HCT116 (cell line): Measurements from ENCODE around the gene ADAMTS14. TPM values are rescaled to one million over a fixed set of nuclear protein-coding genes. Genes with fewer than 3 reads are reported as not detected.

Source experiments
- ATAC-seq: fragments of 200-7000 bp; cut with Tn5 transposase; 2 replicates; pipeline ENCODE4 v1.9.1; 2020; ENCODE audit warnings: mild to moderate bottlenecking, moderate library complexity
- BruUV-seq: library from RNA; stranded (reverse); fragments of 400-500 nt; replicated peaks from 2 replicates; lab custom pipeline; 2021; lab: Mats Ljungman, UMichigan
- CTCF ChIA-PET: fragments of 300-600 bp; sonication (Branson Sonifier 250); formaldehyde crosslinking; loops from one replicate; lab custom pipeline; 2021; ENCODE audit warnings: antibody characterized with exemption; lab: Charles Lee
- POLR2A ChIA-PET: fragments of 300-600, 350-600 bp; sonication (Branson Sonifier 250); formaldehyde crosslinking; loops from one replicate; lab custom pipeline; 2021; ENCODE audit warnings: antibody characterized with exemption; lab: Charles Lee
- RAD21 ChIA-PET, 2 experiments: fragments of 300-600 bp; sonication (Branson Sonifier 250); formaldehyde crosslinking; loops; one replicate each; lab custom pipeline; 2023; ENCODE audit warnings: low total read pairs in 2 of 2; ENCODE audit not compliant: uncharacterized antibody in 2 of 2, unreplicated experiment in 2 of 2, low non-redundant PET in 1 of 2; lab: Charles Lee
- DNase-seq: peaks from one replicate; pipeline ENCODE4 v3.0.0-alpha.2; 2010; ENCODE audit warnings: low read depth, low spot score
- H2AFZ ChIP-seq: fragments of 200-600 bp; shearing (Covaris generic), sonication (generic); 2 replicates; pipeline ENCODE4 v1.6.1; 2017; ENCODE audit warnings: low read depth, mixed run types, mixed read lengths, antibody characterized with exemption, low read length; ENCODE audit not compliant: poor library complexity, severe bottlenecking
- H3K27ac ChIP-seq: 2 replicates; pipeline ENCODE4 v1.5.1; 2012; ENCODE audit warnings: low read depth, low read length
- H3K27me3 ChIP-seq: fragments of 200-600 bp; sonication (generic); 2 replicates; pipeline ENCODE4 v1.6.1; 2016; ENCODE audit warnings: mixed run types, low read length, mixed read lengths; ENCODE audit not compliant: insufficient read depth
- H3K36me3 ChIP-seq, 2 experiments: fragments of 200-500 bp in 1 of 2; fragments of 200-600 bp in 1 of 2; sonication (Bioruptor generic) in 1 of 2; sonication (generic) in 1 of 2; 2 replicates each; pipeline versions ENCODE4 v1.5.1 to v1.6.1; 2014 to 2016; ENCODE audit warnings: low read length in 2 of 2, inconsistent platforms in 1 of 2, mixed read lengths in 1 of 2, mixed run types in 1 of 2; ENCODE audit not compliant: insufficient read depth in 2 of 2, control insufficient read depth in 1 of 2
- H3K4me1 ChIP-seq, 2 experiments: fragments of 200-600 bp in 1 of 2; sonication (generic) in 1 of 2; 2 replicates each; pipeline versions ENCODE4 v1.5.1 to v1.6.1; 2012 to 2017; ENCODE audit warnings: low read length in 2 of 2, inconsistent platforms in 1 of 2, mild to moderate bottlenecking in 1 of 2, mixed read lengths in 1 of 2, mixed run types in 1 of 2, moderate library complexity in 1 of 2; ENCODE audit not compliant: insufficient read depth in 2 of 2, control insufficient read depth in 1 of 2
- H3K4me2 ChIP-seq: fragments of 200-600 bp; sonication (generic); 2 replicates; pipeline ENCODE4 v1.6.1; 2017; ENCODE audit warnings: mixed run types, low read length, mixed read lengths
- H3K4me3 ChIP-seq, 2 experiments: fragments of 200-600 bp in 1 of 2; sonication (generic) in 1 of 2; replicated peaks in 1 of 2; 2 replicates each; pipeline ENCODE4 v1.5.1; 2011 to 2016; ENCODE audit warnings: low read length in 2 of 2, control low read depth in 1 of 2, low read depth in 1 of 2, mild to moderate bottlenecking in 1 of 2, mixed read lengths in 1 of 2, mixed run types in 1 of 2
- H3K79me2 ChIP-seq: fragments of 200-600 bp; sonication (generic); 2 replicates; pipeline ENCODE4 v1.6.1; 2017; ENCODE audit warnings: mild to moderate bottlenecking, mixed run types, low read length, moderate library complexity, mixed read lengths; ENCODE audit not compliant: insufficient read depth
- H3K9ac ChIP-seq: fragments of 200-600 bp; sonication (generic); 2 replicates; pipeline ENCODE4 v1.6.1; 2016; ENCODE audit warnings: low read length, mixed read lengths
- H3K9me2 ChIP-seq: fragments of 200-600 bp; sonication (generic), shearing (Covaris generic); 2 replicates; pipeline ENCODE4 v1.6.1; 2017; ENCODE audit warnings: mixed run types, mild to moderate bottlenecking, moderate library complexity; ENCODE audit not compliant: insufficient read depth
- H3K9me3 ChIP-seq, 2 experiments: fragments of 200-500 bp in 1 of 2; fragments of 200-600 bp in 1 of 2; sonication (Bioruptor generic) in 1 of 2; sonication (generic) in 1 of 2; 2 replicates each; pipeline ENCODE4 v1.6.1; 2014 to 2017; ENCODE audit warnings: low read length in 2 of 2, mixed read lengths in 2 of 2, inconsistent platforms in 1 of 2, low read depth in 1 of 2, mild to moderate bottlenecking in 1 of 2, mixed run types in 1 of 2, moderate library complexity in 1 of 2; ENCODE audit not compliant: control insufficient read depth in 1 of 2, insufficient read depth in 1 of 2
- H4K20me1 ChIP-seq: fragments of 200-600 bp; sonication (generic), shearing (Covaris generic); 2 replicates; pipeline ENCODE4 v1.6.1; 2017; ENCODE audit warnings: mixed run types, mild to moderate bottlenecking, moderate library complexity; ENCODE audit not compliant: insufficient read depth
- CBX3 ChIP-seq: IDR thresholded peaks from 2 replicates; pipeline ENCODE4 v1.6.1; 2012; ENCODE audit warnings: low read depth
- EGR1 ChIP-seq: IDR thresholded peaks from 2 replicates; pipeline ENCODE4 v1.6.1; 2012; ENCODE audit warnings: low read depth
- ELF1 ChIP-seq: IDR thresholded peaks from 2 replicates; pipeline ENCODE4 v1.6.1; 2012; ENCODE audit warnings: low read depth, borderline replicate concordance
- FOSL1 ChIP-seq: IDR thresholded peaks from 2 replicates; pipeline ENCODE4 v1.6.1; 2012; ENCODE audit warnings: low read depth
- JUND ChIP-seq: IDR thresholded peaks from 2 replicates; pipeline ENCODE4 v1.6.1; 2012
- POLR2A ChIP-seq: IDR thresholded peaks from 2 replicates; pipeline ENCODE4 v1.7.0; 2011; ENCODE audit warnings: borderline replicate concordance; ENCODE audit not compliant: insufficient read depth, insufficient read length; ENCODE audit errors: extremely low read depth
- POLR2AphosphoS5 ChIP-seq: IDR thresholded peaks from 2 replicates; pipeline ENCODE4 v1.6.1; 2011; ENCODE audit warnings: mild to moderate bottlenecking, low read depth, low read length, moderate library complexity
- RAD21 ChIP-seq: IDR thresholded peaks from 2 replicates; pipeline ENCODE4 v1.6.1; 2012; ENCODE audit warnings: low read depth, mild to moderate bottlenecking
- SIN3A ChIP-seq: IDR thresholded peaks from 2 replicates; pipeline ENCODE4 v1.6.1; 2012; ENCODE audit warnings: low read depth
- SP1 ChIP-seq: IDR thresholded peaks from 2 replicates; pipeline ENCODE4 v1.6.1; 2012; ENCODE audit warnings: low read depth
- SRF ChIP-seq: IDR thresholded peaks from 2 replicates; pipeline ENCODE4 v1.6.1; 2012; ENCODE audit warnings: low read depth
- TCF7L2 ChIP-seq: IDR thresholded peaks from 2 replicates; pipeline ENCODE4 v1.7.0; 2011; ENCODE audit warnings: borderline replicate concordance, inconsistent platforms; ENCODE audit not compliant: insufficient read depth, insufficient read length; ENCODE audit errors: extremely low read depth
- YY1 ChIP-seq: IDR thresholded peaks from 2 replicates; pipeline ENCODE4 v1.6.1; 2011; ENCODE audit warnings: low read length, low read depth, moderate library complexity, mild to moderate bottlenecking; ENCODE audit not compliant: insufficient replicate concordance; ENCODE audit errors: extremely low read depth
- ZFX ChIP-seq: fragments of 450-650 bp; IDR thresholded peaks from 2 replicates; pipeline ENCODE4 v1.6.1; 2017
- intact Hi-C: fragments of 100-400 bp; cut with micrococcal nuclease; formaldehyde crosslinking; loops from 2 replicates; pipeline ENCODE4 v1.10.0; 2022
- total RNA-seq: library from RNA; stranded (reverse); gene quantifications from one replicate; pipeline ENCODE4 v1.2.1, GENCODE V29; 2021; ENCODE audit not compliant: unreplicated experiment
- TF ChIP-seq, protein P1 (sequence below): IDR thresholded peaks from 2 replicates; pipeline ENCODE4 v1.6.1; 2011; ENCODE audit warnings: mild to moderate bottlenecking, low read length, moderate library complexity; ENCODE audit not compliant: insufficient replicate concordance; ENCODE audit errors: extremely low read depth
- TF ChIP-seq, protein P2 (sequence below): IDR thresholded peaks from 2 replicates; pipeline ENCODE4 v1.6.1; 2012; ENCODE audit warnings: low read depth
- TF ChIP-seq, protein P3 (sequence below): IDR thresholded peaks from 2 replicates; pipeline ENCODE4 v1.6.1; 2012
- TF ChIP-seq, protein P4 (sequence below): IDR thresholded peaks from 2 replicates; pipeline ENCODE4 v1.6.1; 2012

Gene ADAMTS14
- total RNA-seq, 1 experiment from 2014 or later: 13.2 TPM

DNA sequence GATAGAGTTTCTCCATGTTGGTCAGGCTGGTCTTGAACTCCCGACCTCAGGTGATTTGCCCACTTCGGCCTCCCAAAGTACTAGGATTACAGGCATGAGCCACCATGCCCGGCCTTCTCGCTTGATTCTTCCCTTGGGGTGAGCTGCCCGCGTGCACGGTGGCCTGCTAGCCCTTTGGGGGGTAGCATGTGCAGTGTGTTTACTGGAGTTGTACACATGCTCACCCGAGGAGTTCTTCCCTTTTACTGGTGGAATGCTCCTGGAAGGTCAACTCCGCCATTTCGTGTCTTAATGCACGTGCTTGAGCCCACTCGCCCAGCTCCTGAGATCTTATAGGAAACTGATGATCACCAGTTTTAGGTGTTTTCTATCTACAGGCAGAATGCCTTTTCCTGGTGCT is 17.0 kb upstream of the ADAMTS14 start (continued):
- TF ChIP-seq, protein P1, sequence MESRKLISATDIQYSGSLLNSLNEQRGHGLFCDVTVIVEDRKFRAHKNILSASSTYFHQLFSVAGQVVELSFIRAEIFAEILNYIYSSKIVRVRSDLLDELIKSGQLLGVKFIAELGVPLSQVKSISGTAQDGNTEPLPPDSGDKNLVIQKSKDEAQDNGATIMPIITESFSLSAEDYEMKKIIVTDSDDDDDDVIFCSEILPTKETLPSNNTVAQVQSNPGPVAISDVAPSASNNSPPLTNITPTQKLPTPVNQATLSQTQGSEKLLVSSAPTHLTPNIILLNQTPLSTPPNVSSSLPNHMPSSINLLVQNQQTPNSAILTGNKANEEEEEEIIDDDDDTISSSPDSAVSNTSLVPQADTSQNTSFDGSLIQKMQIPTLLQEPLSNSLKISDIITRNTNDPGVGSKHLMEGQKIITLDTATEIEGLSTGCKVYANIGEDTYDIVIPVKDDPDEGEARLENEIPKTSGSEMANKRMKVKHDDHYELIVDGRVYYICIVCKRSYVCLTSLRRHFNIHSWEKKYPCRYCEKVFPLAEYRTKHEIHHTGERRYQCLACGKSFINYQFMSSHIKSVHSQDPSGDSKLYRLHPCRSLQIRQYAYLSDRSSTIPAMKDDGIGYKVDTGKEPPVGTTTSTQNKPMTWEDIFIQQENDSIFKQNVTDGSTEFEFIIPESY: no peak
- TF ChIP-seq ZFX (no peak), POLR2A (no peak), SRF (no peak)

DNA sequence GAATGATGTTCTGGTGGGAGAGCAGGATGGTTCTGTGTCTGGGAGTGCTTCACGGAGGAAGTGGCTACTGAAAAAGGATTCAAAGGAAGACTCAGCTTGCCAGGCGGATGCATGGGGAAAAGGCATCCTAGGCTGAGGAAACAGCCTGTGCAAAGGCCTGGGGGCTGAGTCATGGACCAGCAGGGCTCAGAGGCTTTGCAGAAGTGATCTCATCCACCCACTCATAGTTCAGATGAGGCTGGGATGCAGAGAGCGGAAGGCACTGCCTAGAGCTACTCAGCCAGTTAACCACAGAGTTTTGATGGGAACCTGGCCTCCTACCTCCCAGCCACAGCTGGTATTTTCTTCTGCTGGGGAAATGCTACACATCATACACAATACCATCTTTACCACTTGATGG is 15.8 kb upstream of the ADAMTS14 start:
- no peaks in the 10 kb centered on the region for H3K27me3 ChIP-seq
- no TSS peak for BruUV-seq
- no peaks in the 10 kb centered on the region for H3K79me2 ChIP-seq
- no peak overlapping the region for H3K4me3 ChIP-seq
- ChIA-PET POLR2A (no interaction called here), CTCF (no interaction called here), RAD21 (no interaction called here)
- peak overlapping the region; percentile 52 for H3K4me2 ChIP-seq
- no peak overlapping the region for H3K9ac ChIP-seq
- DNase-seq (no peak), ATAC-seq (peak; percentile 98)
- no peaks in the 10 kb centered on the region for H3K36me3 ChIP-seq
- no peaks in the 10 kb centered on the region for H4K20me1 ChIP-seq
- no peak overlapping the region for H3K27ac ChIP-seq
- peaks cover 0 to 24% of the 10 kb centered on the region in 2 experiments for H3K9me3 ChIP-seq
- peaks cover 11 to 35% of the 10 kb centered on the region in 2 experiments for H3K4me1 ChIP-seq
- H2AFZ ChIP-seq: no peak overlapping the region
- intact Hi-C loops: no loop called here
- H3K9me2 ChIP-seq: no peaks in the 10 kb centered on the region
- TF ChIP-seq RAD21: 0 out of 2 replicates have a peak, but pooled peaks have one; percentile 5
- TF ChIP-seq YY1: no peak
- TF ChIP-seq ZFX: no peak
- TF ChIP-seq SP1: no peak; the same call in none of the 2 replicates
- TF ChIP-seq, protein P2, sequence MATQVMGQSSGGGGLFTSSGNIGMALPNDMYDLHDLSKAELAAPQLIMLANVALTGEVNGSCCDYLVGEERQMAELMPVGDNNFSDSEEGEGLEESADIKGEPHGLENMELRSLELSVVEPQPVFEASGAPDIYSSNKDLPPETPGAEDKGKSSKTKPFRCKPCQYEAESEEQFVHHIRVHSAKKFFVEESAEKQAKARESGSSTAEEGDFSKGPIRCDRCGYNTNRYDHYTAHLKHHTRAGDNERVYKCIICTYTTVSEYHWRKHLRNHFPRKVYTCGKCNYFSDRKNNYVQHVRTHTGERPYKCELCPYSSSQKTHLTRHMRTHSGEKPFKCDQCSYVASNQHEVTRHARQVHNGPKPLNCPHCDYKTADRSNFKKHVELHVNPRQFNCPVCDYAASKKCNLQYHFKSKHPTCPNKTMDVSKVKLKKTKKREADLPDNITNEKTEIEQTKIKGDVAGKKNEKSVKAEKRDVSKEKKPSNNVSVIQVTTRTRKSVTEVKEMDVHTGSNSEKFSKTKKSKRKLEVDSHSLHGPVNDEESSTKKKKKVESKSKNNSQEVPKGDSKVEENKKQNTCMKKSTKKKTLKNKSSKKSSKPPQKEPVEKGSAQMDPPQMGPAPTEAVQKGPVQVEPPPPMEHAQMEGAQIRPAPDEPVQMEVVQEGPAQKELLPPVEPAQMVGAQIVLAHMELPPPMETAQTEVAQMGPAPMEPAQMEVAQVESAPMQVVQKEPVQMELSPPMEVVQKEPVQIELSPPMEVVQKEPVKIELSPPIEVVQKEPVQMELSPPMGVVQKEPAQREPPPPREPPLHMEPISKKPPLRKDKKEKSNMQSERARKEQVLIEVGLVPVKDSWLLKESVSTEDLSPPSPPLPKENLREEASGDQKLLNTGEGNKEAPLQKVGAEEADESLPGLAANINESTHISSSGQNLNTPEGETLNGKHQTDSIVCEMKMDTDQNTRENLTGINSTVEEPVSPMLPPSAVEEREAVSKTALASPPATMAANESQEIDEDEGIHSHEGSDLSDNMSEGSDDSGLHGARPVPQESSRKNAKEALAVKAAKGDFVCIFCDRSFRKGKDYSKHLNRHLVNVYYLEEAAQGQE: no peak
- TF ChIP-seq, protein P1: no peak
- TF ChIP-seq TCF7L2: no peak
- TF ChIP-seq CBX3: peak; percentile 73; the same call in 1 of the 2 replicates
- TF ChIP-seq EGR1: peak; percentile 92
- TF ChIP-seq ELF1: no peak
- TF ChIP-seq FOSL1: peak; percentile 66
- TF ChIP-seq SIN3A: no peak; the same call in 1 of the 2 replicates
- TF ChIP-seq POLR2AphosphoS5: peak; percentile 13; the same call in 1 of the 2 replicates
- peak; percentile 70; the same call in 1 of the 2 replicates for TF ChIP-seq JUND
- TF ChIP-seq, protein P3, sequence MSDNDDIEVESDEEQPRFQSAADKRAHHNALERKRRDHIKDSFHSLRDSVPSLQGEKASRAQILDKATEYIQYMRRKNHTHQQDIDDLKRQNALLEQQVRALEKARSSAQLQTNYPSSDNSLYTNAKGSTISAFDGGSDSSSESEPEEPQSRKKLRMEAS: no peak
- TF ChIP-seq, protein P4, sequence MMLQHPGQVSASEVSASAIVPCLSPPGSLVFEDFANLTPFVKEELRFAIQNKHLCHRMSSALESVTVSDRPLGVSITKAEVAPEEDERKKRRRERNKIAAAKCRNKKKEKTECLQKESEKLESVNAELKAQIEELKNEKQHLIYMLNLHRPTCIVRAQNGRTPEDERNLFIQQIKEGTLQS: no peak
